Measurements from ENCODE around the gene GAB3. TPM values are rescaled to one million over a fixed set of nuclear protein-coding genes. Genes with fewer than 3 reads are reported as not detected.

GAB3 gene
- polyA plus RNA-seq, 4 donors, result 2.2 to 3.0 (median 2.6) TPM

Other genes starting within 250 kb of the GAB3 start
- 10 to 100 TPM; 25.6 to 43.5 (median 30.7) TPM for gene FAM3A, start 234.8 kb downstream of the GAB3 start, polyA plus RNA-seq (ENCODE audit: insufficient read length in 4 of 4)
- 10 to 100 TPM; 38.0 to 47.5 (median 40.5) TPM for gene G6PD, start 204.2 kb downstream of the GAB3 start, polyA plus RNA-seq (ENCODE audit: insufficient read length in 4 of 4)
- gene IKBKG, start 203.5 kb downstream of the GAB3 start, polyA plus RNA-seq (ENCODE audit: insufficient read length in 4 of 4), result 10 to 100 TPM; 12.3 to 19.1 (median 14.4) TPM
- not detected for gene CTAG1A, start 165.9 kb downstream of the GAB3 start, polyA plus RNA-seq (ENCODE audit: insufficient read length in 4 of 4)
- not detected for gene CTAG1B, start 131.8 kb downstream of the GAB3 start, polyA plus RNA-seq (ENCODE audit: insufficient read length in 4 of 4)
- gene CTAG2, start 97.5 kb downstream of the GAB3 start, polyA plus RNA-seq (ENCODE audit: insufficient read length in 4 of 4), result not detected
- 10 to 100 TPM; 44.1 to 59.2 (median 58.5) TPM for gene DKC1, start 11.8 kb upstream of the GAB3 start, polyA plus RNA-seq (ENCODE audit: insufficient read length in 4 of 4)
- 10 to 100 TPM; 30.2 to 41.6 (median 37.2) TPM for gene MPP1, start 54.4 kb upstream of the GAB3 start, polyA plus RNA-seq (ENCODE audit: insufficient read length in 4 of 4)
- gene SMIM9, start 83.6 kb upstream of the GAB3 start, polyA plus RNA-seq (ENCODE audit: insufficient read length in 4 of 4), result not detected
- gene F8A1, start 135.3 kb upstream of the GAB3 start, polyA plus RNA-seq (ENCODE audit: insufficient read length in 4 of 4), result 10 to 100 TPM; 13.3 to 21.8 (median 17.1) TPM